Islet of Langerhans (tissue), 1 donor: Measurements from ENCODE around the gene CFAP91.

Experiments
- FAIRE-seq: peaks from one replicate; lab custom pipeline; 2011; peaks lifted over from hg19 to GRCh38; lab: Jason Lieb, UNC

Gene CFAP91

GRCh38 chr3:119745942-119746341, 43.1 kb downstream of the CFAP91 start:
- no peak for FAIRE-seq

GRCh38 chr3:119746423-119746822, 43.6 kb downstream of the CFAP91 start:
- no peak for FAIRE-seq

GRCh38 chr3:119747357-119747756, 44.5 kb downstream of the CFAP91 start:
- no peak for FAIRE-seq

GRCh38 chr3:119748991-119749390, 46.2 kb downstream of the CFAP91 start:
- no peak for FAIRE-seq

GRCh38 chr3:119751423-119751822, 48.6 kb downstream of the CFAP91 start:
- no peak for FAIRE-seq
